Epithelial cell of proximal tubule (primary cell): Measurements from ENCODE around the gene PHF20. TPM values are rescaled to one million over a fixed set of nuclear protein-coding genes. Genes with fewer than 3 reads are reported as not detected.

Source experiments
- DNase-seq: peaks from one replicate; pipeline ENCODE4 v3.0.0-alpha.2; 2011; ENCODE audit warnings: low read depth
- H3K4me3 ChIP-seq: 2 replicates; pipeline ENCODE4 v1.5.1; 2011; ENCODE audit warnings: low read depth, mild to moderate bottlenecking, low read length
- total RNA-seq: library from RNA; depleted of rRNA; stranded (reverse); fragments of >200 nt; gene quantifications from 2 replicates; pipeline ENCODE4 v1.2.3, GENCODE V29; 2015
- TF ChIP-seq, protein P1 (sequence below): conservative IDR thresholded peaks from 2 replicates; pipeline ENCODE4 v1.5.1; 2012; ENCODE audit warnings: low read depth, mild to moderate bottlenecking, low read length

PHF20 gene
- total RNA-seq, 1 donor from 2014 or later = 19.0 TPM

DNA sequence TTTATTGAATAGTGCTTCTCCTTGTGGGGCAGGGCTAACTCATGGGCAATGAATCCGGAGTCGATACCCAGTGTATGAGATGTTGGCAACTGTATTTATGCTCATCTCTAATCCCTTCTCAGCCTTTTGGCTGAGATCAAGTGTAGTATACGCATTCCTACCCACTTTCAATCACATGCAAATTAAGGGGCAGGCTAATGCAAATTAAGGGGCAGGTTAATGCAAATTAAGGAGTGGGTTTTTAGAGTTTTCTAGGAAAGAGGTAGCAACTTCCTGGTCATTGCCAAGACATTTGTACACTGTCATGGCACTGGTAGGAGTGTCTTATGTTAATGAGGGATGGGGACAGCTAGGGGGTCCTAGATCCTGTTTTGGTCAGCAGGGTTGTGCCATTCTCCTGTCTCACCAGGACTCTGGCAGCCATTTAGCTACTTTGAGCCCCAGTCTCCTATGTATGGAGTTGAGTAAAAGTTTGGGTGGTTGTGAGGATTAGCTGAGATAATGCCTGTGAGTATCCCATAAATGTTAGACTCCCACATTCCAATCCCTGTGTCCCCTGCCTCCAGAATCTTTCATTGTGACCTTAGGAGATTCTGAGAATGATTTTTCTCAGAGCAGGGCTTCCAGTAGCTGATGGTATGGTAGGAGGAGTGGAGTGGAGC is 196.3 kb downstream of the PHF20 start, which contains the start of gene CNBD2:
Gene CNBD2 (plus strand): TSS at position 612 of the 662 bp plus-strand sequence. CDS start 173 bp downstream, outside the sequence.
- TF ChIP-seq, protein P1, sequence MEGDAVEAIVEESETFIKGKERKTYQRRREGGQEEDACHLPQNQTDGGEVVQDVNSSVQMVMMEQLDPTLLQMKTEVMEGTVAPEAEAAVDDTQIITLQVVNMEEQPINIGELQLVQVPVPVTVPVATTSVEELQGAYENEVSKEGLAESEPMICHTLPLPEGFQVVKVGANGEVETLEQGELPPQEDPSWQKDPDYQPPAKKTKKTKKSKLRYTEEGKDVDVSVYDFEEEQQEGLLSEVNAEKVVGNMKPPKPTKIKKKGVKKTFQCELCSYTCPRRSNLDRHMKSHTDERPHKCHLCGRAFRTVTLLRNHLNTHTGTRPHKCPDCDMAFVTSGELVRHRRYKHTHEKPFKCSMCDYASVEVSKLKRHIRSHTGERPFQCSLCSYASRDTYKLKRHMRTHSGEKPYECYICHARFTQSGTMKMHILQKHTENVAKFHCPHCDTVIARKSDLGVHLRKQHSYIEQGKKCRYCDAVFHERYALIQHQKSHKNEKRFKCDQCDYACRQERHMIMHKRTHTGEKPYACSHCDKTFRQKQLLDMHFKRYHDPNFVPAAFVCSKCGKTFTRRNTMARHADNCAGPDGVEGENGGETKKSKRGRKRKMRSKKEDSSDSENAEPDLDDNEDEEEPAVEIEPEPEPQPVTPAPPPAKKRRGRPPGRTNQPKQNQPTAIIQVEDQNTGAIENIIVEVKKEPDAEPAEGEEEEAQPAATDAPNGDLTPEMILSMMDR = no peak
- no peak within 1 kb of the TSS for H3K4me3 ChIP-seq
- DNase-seq = no peak

DNA sequence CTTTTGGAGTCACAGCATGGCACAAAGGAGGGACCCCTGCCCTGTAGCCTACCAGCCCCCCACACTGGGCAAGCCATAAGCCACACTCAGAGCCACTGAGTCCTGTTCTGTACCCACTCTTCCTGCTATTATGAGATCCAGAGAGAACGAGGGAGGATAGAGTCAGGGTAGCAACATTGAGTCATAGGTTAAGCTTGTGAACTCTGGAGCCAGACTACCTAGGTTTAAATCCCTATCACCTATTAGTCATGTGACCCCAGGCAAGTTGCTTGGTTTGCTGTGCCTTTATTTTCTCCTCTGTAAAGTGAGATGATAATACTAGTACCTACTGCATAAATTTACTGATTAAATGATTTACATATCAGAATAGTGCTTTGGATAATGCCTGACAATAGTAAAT is 197.1 kb downstream of the PHF20 start:
- DNase-seq = no peak
- TF ChIP-seq, protein P1 = no peak
- H3K4me3 ChIP-seq = no peak overlapping the region

DNA sequence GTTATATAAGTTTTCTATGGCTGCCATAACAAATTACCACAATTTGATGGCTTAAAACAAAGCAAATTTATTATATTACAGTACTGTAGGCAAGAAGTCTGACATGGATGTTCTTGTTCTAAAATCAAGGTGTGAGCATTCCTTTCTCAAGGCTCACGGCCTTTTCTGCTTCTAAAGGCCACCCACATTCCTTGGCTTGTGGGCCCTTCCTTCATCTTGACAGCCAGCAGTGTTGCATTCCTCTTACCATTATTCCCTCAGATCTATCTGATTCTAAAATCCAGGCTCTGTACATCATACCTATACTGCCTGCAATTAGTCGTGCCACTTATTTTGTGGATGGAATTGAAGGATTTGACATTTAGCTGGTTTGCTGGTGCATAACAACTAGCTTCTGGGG is 200.2 kb downstream of the PHF20 start:
- no peak overlapping the region for H3K4me3 ChIP-seq
- TF ChIP-seq, protein P1 = no peak
- no peak for DNase-seq

DNA sequence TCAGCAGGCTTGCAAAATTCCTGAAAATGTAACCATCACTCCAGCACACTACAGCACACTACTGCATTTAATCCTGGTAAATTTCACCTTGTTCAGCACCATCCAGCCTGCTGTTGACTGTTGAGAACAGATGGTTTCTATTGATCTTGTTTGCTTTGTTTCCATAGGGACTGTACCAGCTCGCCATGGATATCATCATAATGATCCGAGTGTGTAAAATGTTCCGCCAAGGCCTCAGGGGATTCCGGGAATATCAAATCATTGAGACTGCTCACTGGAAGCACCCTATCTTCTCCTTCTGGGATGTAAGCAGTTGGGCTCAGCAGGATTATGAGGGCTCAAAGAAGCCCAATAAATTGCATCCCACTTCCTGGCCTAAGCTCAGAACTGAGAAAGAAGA is 200.6 kb downstream of the PHF20 start:
- no peak overlapping the region for H3K4me3 ChIP-seq
- DNase-seq = no peak
- TF ChIP-seq, protein P1 = no peak

DNA sequence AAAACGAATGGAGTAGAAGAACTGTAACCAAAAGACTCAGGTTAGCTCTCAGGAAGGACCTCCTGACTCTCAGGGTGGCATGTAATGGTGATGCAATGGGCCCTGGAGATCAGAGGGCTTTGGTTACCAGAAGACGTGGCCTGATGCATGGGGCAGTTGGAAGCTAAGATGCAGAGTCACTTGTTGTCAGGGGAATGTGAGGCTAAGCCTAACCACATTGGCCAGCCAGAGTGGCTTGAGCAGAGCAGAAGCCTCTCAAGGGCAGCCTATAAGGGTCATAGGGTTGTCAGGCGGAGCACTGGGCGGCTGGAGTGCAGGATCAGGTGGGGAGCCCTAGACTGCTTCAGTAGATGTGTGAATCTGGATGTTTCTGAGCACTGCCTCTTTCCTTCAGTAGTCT is 202.4 kb downstream of the PHF20 start:
- TF ChIP-seq, protein P1 = no peak
- no peak overlapping the region for H3K4me3 ChIP-seq
- DNase-seq = no peak

DNA sequence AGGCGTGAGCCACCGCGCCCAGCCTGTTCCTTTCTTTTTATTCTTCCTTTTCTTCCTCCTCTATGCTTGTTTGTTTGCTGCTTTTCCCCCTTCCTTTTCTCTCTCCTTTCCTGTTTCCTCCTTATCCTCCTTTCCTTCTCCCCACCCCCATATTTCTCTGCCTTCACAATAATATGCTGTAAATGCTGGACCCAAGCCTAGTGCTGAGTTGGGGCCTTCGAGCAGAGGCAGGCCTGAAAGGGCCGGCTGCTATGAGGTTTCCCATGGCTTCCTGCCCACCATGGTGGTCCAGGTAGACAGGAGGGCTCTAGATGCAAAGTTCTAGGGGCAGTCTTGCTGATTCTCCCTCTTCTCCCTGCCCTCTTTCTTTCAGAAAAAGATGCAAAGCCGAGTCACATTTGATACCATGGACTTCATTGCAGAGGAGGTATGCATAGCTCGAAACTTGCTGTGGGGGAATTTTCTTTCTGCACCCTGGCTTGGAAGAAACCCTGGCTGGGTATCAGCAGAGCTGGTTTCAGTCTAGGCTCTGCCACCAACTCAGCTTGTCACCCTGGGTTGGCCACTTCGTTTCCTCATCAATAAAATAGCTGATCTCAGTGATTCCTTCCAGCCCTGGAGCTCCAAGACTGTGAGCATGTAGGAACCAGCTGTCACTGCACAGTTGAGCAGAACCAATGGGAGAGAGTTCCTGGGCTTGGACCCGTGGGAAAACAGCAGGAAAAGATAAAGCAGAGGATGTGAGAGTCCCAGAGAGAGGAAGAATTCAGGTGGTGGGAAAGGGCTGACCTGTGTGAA is 204.0 kb downstream of the PHF20 start:
- DNase-seq = no peak
- TF ChIP-seq, protein P1 = no peak

DNA sequence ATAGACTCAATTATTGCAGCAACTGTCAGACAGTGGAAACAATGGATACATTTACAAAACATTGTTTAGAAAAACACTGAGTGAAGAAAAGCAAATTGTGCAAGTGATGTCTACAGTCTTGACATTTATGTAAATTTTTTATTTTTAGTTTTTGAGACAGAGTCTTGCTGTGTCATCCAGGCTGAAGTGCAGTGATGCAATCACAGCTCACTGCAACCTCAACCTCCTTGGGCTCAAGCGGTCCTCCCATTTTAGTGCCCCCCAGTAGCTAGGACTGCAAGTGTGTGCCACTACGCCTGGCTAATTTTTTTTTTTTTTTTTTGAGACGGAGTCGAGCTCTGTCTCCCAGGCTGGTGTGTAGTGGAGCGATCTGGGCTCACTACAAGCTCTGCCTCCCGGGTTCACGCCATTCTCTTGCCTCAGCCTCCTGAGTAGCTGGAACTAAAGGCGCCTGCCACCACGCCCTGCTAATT is 206.3 kb downstream of the PHF20 start:
- no peak overlapping the region for H3K4me3 ChIP-seq
- TF ChIP-seq, protein P1 = no peak
- DNase-seq = no peak

More for the DNA sequence above, 204.0 kb downstream of the PHF20 start:
- H3K4me3 ChIP-seq = no peak overlapping the region
